T-helper 9 cell (primary cell): Measurements from ENCODE around the gene INCA1.

Experiments used
- DNase-seq: peaks from one replicate; pipeline ENCODE4 v3.0.0-alpha.2; 2020

The INCA1 gene

GRCh38 chr17:4969551-4970173 lies 27.7 kb downstream of the INCA1 start:
- DNase-seq: no peak

GRCh38 chr17:4969047-4969550 lies 28.2 kb downstream of the INCA1 start:
- no peak for DNase-seq

- DNase-seq: no peak
Measured at GRCh38 chr17:4968486-4969046, 28.8 kb downstream of the INCA1 start.

GRCh38 chr17:4967539-4968485 lies 29.5 kb downstream of the INCA1 start, which contains the start of gene SPAG7:
Gene SPAG7, minus strand, starts transcription at chr17:4967817. Its CDS starts 13 bp downstream, at chr17:4967804.
- DNase-seq: peak; percentile 89

GRCh38 chr17:4966844-4967538 lies 30.3 kb downstream of the INCA1 start:
- peak; percentile 85 for DNase-seq

DNA sequence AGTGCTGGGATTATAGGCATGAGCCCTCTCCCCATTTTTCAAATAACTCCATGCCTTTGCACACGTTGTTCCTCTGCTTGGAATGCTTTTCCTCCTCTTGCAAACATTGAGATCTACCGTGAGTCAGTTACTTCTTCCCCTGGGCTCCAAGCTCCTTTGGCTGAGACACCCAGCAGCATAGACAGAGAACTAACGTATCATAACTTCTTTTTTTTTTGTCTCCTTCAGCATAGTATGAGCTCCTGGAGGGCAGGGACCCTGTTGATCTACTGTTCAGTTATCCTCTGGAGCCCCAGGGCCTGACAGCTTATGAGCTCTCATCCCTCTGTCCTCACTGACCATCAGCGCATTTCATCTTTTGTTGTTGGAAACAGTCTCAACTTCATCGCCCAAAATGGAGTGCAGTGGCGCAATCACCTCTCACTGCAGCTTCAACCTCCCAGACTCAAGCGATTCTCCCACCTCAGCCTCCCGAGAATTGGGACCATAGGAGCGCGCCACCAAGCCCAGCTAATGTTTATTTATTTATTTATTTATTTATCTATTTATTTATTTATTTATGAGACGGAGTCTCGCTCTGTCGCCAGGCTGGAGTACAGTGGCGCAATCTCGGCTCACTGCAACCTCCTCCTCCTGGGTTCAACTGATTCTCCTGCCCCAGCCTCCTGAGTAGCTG lies 31.9 kb downstream of the INCA1 start:
- DNase-seq: no peak

GRCh38 chr17:4960279-4960922 lies 36.9 kb downstream of the INCA1 start:
- DNase-seq: no peak

- no peak for DNase-seq
Measured at GRCh38 chr17:4959261-4959965, 37.9 kb downstream of the INCA1 start.

GRCh38 chr17:4958102-4958501 lies 39.2 kb downstream of the INCA1 start:
- no peak for DNase-seq

GRCh38 chr17:4956493-4957061 lies 40.7 kb downstream of the INCA1 start:
- DNase-seq: peak; percentile 28

- no peak for DNase-seq
Measured at GRCh38 chr17:4955091-4955490, 42.2 kb downstream of the INCA1 start.

DNA sequence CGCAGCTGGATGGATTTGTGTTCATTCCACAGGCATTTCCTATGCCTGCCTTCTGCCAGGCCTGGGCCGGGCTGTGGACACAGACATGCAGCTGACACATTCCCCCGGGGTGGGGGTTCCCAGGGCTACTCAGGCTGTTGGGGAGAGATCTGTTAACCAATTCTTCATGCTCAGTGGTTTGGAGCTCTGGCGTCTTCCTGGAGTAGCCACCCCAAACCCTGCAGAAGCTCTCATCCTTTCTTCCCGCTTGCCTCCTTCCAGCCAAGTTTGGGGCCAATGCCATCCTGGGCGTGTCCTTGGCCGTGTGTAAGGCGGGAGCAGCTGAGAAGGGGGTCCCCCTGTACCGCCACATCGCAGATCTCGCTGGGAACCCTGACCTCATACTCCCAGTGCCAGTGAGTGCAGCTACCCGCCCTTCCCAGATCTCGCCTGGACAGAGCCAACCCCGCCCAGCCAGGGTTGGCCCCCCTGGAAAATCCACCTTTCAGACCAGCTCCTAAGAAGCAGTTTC lies 43.8 kb downstream of the INCA1 start:
- DNase-seq: no peak

DNA sequence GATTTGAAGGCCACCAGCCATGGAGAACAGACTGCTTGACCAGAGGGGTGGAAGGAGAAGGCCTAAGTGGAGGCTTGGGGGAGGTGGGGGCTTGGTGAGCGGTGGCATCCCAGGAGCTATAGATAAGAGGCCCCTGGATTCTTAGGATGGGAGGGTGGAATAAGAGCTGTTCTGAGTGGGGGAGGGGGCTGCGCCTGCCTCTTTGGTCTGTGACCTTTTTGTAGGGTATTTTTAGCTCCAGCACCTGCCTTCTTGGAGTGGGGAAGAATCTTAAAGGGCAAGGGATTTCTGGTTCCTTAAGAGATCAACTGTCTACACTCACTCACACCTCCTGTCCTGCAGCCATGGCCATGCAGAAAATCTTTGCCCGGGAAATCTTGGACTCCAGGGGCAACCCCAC lies 45.8 kb downstream of the INCA1 start:
- no peak for DNase-seq

GRCh38 chr17:4950746-4951204 lies 46.5 kb downstream of the INCA1 start, which contains the start of gene ENO3:
Gene ENO3, plus strand, starts transcription at chr17:4951119. Its CDS starts 711 bp downstream, at chr17:4951830.
- DNase-seq: no peak

DNA sequence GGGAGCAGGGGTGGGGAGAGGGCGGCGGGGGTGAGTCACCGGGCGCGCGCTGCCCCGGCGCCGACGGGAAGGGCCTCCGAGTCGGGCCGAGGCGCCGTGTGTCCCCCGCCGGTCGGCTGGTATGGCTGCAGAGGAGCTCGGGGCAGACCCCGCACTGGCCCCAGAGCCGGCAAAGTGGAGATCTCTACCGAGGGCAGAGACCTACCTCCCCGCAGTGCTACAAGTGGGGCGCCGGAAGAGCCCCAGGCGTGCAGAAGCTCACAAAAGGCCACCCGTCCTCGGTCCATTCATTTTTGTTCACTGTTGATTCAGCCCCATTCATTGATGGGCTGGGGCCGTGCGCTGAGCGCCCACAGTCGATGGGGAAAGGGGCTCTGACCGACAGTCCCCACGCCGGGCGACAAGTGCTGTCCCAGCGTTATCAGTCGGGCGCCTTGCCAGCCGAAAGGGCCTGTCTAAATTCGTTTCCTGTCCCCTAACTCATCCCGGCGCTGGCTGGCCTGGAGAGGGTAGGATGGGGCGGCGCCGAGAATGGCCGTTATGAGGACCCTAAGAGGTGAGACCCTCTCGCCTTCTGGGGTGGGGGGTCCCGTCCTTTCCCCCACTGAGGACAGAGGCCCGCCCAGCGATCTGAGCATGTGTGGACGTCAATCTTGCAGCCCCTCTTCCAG lies 47.1 kb downstream of the INCA1 start:
- no peak for DNase-seq

DNA sequence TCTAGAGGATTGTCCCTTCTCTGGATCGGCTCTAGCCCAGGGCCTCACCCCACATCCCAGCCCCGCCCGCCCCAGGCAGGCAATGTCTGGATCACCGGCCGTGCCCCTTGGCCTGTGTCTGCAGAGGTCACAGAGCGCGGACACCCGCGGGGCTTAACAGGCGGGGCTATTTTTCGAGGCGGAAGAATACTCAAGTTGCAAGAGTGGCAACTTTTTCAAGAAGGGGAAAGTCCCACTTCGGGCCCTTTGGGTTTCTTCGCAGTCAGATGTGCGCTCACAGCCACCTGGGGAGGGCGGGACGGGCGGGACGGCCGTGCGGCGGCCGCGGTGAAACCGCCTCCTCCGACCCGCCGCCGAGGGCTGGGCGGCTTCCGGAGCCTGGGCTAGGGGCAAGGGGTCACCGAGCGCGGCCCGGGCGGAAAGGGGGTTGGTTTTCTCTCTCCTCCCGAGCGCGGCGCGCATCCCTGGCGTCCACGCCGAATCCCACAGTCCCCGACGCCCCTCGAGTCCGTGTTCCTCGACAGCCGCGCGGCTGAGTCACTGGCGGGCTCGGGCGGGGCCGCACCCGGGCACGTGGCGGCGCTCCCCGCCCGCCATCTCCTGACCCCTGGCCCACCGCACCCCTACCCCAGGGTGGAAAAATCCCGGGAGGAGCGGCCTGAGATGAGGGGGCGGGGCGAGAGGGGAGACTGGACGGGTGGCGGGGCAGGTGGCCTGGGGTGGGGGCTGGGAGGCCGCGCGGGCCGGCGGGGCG lies 47.8 kb downstream of the INCA1 start:
- peak; percentile 64 for DNase-seq

DNA sequence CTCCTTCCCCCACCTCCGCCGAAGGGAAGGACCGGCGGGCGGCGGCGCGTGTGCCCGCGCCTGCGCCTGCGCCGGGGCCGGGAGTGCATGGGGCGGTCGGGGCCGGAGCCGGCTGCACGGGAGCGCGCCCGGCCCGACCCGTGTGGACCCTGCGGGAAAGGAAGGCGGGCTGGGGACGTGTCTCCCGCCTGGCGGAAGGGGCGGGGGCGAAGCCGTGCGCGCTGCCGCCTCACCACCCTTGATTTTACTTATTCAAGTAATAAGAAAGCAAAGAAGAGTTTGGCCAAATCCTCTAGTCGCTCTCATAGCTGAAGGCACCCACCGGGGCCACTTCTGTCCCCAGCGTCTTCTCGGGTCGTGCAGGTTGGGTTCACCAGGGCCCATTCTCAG lies 48.4 kb downstream of the INCA1 start:
- DNase-seq: peak; percentile 49

DNA sequence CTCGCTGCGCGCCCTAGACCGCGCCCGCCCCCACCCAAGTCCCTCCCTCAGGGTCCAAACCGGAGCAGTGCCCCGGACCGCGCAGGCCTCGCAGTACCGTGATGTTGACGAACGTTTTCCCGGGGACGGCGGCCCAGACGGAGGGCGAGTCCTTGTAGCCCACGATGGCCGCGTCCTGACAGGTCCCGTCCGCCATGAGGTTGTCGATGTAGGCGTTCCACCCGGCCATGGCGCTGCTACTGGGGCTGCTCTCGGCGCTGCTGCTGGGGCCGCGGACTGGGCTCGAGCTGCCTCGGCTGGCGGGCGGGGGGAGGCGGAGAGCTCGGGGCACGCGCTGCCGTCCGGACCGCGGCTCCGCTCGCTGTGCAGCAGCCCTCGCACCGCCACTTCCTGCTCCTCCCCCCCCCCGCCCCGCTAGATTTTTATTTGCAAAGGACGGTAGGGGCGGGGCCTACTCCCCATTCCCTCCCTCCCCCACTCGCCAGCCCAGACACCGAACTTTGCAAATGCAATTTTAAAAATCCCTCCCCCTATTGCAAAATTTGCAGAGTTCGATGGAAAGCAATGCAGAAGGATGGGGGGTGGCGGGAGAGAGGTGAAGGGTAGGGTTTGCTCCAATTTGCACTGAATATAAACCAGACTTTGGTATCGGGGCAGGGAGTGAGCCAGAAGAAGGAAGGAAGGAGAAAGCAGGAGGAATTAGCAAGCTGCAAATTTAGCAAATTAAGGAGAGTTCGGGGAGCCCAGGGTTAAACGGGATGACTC lies 49.0 kb downstream of the INCA1 start, which contains the start of gene PFN1:
TSS of gene PFN1 (minus strand) at position 365 of the 765 bp plus-strand sequence. CDS start at position 229, 136 bp downstream.
- DNase-seq: peak; percentile 82
